RKO (cell line): ENCODE results near the gene DNAJC5.

Source experiments
- DNase-seq: peaks from one replicate; pipeline ENCODE4 v3.0.0-alpha.2; 2016; ENCODE audit warnings: low spot score

Gene DNAJC5

DNA sequence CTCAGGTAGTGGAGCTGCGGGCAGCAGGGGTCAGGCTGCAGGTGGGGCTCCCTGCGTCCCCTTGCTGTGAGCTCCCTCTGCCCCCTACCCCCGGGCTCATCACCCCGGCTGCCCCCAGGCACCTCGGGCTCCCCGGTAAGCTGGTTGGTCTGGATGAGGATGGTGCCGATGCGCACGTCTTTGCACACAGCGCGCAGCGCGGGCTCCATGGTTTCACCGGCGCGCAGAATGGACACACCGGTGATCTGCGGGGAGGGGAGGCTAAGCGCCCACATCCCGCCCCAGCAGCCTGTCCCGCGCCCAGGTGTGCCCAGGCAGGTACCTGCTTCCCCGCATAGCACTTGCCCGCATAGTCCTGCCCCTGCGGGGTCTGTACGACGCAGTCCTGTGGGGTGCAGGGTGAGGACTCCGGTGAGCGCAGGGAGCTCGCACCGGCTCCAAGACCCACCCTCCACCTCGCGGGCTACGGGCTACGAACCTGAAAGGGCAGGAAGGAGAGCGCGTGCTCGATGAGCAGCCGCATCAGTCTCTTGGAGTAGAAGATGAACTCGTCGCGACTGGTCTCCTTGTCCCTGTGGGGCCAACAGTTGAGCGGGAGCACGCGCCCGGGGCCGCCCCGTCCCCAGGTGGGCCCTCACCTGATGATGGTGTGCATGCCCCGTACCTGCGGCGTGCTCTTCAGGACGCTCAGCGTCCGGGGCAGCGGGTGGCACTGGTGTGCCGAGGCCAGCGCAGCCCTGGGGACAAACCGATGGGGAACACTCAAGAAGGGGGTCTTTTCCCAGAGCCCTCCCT is 45.7 kb downstream of the DNAJC5 start:
- no peak for DNase-seq

DNA sequence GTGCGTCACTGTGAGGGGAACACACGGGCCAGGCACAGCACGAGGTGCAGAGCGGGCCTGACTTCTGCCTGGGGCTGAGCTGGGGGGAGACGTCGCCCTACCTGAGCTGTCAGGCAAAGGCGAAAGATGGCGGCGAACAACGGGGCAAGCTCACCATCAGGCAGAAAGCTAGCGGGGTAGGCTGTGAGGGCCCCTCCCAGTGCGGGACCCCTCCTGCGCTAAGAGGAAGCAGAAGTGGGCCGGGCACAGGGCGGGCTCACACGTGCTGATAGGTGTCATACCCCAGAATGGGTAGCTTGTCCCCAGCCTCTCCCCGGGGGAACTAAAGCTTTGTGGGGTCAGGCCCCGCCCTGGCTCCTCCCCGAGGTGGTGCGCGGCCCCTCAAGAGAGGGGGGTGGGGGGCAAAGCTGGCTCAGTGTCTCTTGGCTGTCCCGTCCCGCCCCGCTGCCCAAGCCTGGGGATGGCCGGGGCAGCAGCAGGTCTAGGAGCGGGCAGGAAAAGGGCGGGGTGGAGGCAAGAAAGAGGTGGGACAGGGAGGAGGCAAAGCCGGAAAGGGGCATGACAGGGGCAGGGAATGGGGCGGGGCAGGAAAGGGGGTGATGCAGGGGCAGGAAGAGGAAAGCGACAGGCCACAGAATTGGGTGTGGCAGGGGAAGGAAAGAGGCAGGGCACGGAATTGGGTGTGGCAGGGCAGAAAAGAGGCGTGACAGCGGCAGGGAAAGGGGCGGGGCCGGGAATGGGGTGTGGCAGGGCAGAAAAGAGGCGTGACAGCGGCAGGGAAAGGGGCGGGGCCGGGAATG is 46.6 kb downstream of the DNAJC5 start:
- DNase-seq = peak; percentile 92

DNA sequence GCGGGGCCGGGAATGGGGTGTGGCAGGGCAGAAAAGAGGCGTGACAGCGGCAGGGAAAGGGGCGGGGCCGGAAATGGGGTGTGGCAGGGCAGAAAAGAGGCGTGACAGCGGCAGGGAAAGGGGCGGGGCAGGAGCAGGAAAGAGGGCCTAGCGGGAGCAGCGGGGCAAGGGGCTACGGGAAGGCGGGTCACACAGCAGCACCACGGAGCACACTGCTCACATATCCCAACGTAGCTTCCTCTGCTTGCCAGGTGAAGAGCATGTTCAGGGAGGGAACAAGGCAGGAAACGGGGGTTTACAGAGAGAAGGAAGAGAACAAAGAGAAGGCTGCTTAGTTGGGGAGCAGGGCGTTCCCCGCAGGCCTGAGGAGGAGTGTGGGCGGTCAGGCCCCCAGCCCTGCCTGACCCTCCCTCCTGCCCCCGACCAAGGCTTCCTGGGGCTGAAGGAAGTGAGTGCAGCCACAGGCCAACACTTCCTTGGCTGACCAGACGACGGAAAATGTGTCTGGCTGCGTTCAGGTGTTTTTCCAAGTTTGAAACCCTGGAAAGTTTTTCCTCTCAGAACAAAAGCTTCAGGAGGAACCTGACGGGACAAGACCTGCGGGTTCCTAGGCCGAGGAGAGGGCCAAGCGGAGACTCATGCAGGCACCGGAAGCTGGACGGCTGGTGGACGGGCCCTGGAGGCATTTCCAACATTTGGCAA is 47.5 kb downstream of the DNAJC5 start:
- peak; percentile 47 for DNase-seq

DNA sequence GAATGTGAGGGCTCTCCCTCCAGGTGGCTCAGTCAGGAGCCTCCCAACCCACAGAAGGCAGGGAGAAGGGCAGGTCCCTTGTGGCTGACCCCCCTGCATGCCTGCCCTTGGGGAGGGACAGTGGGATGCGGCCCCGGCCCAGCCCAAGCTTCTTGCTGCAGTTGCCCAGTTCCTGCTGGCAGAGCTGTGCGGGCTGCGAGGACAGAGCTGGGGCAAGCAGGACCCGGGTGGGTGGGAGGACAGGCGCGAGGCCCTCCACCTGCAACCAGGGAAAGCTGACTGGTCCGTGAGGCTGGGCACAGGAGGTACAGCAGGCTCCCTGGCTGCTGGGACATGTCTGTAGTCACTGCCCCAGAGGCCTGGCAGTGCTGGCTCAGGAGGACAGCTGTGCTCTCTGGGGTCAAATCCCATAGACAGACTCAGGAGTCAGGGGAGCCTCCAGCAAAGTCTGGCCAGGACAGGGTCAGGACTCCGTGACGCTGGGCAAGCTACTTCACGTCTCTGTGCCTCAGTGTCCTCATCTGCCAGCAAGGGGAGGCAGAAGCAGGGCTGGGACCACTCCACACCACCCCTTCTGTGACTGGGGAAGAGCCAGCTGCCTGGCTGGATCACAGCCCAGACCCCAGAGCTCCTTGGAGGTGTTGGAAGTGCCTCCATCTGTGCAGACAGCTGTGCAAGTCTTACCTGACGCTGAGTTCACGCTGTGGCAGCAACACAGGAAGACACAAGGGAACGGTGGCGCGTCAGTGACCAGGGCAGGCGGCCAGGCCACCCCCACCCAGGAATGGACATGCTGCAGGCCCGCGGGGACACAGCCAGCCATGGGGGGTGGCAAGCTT is 48.3 kb downstream of the DNAJC5 start:
- DNase-seq = no peak

DNA sequence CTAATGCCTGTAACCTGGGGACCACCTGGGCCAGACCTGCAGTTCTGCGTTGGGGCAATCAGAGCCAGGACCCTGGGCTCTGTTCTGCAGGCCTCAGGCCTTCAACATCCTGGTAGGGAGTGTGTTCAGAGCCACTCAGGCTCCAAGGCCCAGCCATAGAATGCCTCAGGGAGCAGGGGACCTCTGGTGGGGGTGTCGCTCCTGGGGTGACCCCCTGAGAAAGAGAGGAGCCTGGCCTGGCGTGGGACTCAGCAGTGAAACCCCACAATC is 48.8 kb downstream of the DNAJC5 start:
- DNase-seq = no peak

DNA sequence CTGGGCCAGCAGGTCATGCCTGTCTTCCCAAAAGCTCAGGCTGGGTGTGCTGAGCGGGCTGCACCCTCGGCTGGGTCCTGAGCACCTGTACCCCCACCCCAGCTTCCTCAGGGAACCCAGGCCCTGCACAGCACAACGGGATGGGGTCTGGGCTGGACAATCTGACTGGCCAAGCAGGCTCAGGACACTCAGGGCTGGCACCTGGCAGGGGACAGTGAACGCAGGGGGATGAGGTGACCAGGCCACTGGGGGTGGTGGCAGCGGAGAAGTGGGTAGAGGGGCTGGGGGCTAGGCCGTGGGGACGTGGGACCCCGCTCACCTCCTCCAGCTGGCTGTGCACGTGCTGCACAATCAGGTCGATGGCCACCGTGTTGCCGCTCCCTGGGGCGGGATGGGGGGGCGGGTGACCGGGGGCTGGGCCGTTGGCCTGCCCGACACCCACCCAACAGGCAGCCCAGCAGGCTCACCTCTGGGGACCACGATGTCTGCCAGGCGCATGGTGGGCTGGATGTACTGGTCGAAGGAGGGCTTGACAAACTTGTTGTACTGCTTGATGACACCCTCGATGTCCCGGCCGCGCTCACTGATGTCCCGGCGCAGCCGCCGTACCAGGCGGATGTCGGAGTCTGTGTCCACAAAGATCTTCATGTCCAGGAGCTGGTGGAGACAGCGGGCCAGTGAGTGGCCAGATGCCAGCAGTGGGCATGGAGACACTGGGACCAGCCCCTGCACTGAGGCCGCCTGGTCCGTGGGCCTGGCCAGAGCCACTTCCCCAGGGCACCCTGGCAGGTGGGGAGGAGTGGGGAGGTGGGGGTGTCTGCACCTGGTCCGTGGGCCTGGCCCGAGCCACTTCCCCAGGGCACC is 49.4 kb downstream of the DNAJC5 start:
- no peak for DNase-seq

DNA sequence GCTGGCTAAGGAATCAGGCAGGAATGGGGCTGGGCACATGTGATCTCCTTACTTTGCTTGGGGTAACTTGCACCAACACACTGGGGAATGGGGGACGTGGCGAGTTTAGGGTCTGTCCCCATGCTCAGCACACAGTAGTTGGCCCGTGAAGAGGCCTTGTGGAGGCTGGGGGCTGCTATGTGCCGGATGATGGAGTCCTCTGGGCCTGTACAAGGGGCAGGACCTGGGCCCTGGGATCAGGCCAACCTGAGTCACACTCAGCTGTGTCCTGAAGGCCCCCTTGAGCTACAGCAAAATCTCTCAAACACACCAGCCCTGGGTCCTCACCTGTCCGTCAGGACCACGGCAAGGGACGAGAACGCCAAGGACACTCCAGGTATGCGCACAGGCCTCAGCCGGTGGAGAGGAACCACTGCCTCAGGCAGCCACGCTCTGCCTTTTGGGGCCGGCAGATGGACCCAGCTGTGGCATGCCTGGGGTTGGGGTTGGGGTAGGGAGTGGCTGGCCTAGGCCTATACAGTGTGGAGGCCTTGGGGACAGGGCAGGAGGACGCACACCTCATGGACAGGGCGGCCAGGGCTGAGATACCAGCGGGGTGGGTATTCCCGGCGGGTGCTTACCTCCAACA is 50.2 kb downstream of the DNAJC5 start:
- DNase-seq = no peak

DNA sequence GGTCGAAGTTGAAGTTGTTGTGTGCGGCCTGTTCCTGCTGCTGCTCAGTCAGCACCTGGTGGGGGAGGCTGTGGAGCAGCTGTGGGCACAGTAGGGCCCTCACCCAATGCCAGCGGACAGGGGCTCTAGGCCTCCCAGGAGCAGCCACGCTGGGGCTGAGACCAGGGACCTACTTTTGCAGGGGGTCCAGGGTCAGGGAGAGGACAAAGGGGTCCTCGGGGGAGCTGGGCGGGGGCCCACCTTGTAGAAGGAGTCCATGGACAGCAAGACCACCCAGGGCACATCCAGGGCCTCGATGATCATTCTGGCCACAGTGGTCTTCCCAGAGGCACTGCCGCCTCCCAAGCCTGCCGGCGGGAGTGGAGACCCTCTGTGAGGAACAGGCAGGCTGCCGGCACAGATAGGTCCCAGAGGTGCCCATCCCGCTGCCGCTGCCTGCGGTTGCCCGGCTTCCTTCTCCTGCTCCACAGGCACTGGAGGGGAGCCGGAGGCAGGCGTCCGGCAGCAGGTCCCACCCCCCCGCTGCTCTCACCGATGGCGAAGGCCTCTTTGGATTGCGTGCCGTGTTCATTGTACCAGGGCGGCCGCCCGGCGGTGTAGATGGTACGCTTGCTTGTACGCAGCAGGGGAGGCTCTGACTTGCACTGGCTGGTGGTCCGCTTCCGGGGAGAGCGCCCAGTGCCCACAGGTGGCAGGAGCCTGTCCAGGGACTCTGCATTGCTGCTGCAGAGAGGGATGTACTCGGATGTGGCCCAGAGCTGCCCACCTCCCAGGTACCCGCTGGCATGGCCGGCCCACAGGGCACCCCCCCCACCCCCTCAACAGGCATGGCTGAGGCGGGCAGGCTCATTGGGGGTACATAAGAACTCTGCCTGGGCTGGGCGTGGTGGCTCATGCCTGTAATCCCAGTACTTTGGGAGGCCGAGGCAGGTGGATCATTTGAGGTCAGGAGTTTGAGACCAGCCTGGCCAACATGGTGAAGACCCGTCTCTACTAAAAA is 51.3 kb downstream of the DNAJC5 start:
- DNase-seq = no peak

DNA sequence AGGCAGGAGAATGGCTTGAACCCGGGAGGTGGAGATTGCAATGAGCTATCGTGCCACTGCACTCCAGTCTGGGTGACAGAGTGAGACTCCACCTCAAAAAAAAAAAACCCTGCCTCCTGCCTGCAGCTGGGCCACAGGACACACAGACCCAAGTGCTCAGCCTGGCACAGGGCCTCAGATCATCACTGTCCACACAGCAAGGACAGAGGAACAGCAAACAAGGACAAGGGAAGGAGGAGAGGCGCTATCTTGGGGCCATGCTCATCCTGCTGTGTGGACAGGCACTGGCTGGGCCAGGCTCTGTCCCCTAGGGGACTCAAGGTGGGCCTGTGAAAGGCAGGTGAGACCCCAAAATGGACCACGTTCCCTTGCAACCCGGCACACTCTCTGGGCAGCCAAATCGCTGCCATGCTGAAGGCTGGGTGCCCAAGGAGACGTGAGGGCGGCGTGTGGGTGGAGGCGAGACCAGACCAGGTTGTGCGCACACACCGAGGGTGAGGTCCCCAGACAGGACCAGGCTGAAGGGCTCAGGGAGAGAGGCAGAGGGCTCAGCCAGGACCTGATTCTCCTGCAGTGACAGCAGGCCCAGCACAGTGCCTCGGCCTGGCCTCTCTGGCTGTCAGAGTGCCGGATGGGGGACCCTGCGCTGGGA is 52.2 kb downstream of the DNAJC5 start:
- DNase-seq = no peak

DNA sequence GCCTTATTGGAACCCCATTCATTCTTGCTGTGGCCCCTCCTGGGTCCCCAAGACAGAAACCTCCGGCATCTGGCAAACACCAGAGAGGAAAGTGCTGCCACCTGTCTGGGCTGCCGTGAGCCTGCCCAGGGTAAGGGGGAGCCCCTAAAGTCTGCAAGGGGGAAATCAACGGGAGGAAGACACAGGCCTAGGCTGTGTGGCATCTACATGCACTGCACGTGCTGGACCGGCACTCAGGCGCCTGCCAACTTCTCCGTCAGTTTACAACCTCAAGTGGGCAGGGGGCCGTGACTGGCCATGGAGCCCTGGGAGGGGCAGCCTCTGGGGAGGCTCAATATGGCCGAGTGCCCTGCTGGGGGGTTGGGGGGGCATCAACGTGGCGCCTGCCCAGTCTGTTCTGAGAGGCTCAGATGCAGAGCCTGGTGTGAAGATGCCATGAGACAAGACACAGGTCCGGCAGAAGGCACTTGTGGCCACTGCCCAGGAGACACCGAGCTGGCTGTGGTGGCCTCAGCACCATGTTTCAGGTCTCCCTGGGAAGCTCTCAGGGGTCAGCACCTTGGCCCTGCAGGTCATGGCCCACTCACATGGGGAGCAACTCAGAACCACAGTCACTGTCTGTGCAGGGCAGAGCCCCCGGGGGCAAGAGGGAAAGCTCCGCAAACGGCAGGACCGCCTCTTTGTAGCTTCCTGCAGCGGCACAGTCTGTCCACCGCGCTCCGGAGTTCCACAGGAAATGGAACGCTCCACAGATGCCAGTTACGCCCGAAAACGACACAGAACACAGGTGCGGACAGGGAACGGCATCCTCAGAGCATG is 52.9 kb downstream of the DNAJC5 start:
- DNase-seq = no peak

DNA sequence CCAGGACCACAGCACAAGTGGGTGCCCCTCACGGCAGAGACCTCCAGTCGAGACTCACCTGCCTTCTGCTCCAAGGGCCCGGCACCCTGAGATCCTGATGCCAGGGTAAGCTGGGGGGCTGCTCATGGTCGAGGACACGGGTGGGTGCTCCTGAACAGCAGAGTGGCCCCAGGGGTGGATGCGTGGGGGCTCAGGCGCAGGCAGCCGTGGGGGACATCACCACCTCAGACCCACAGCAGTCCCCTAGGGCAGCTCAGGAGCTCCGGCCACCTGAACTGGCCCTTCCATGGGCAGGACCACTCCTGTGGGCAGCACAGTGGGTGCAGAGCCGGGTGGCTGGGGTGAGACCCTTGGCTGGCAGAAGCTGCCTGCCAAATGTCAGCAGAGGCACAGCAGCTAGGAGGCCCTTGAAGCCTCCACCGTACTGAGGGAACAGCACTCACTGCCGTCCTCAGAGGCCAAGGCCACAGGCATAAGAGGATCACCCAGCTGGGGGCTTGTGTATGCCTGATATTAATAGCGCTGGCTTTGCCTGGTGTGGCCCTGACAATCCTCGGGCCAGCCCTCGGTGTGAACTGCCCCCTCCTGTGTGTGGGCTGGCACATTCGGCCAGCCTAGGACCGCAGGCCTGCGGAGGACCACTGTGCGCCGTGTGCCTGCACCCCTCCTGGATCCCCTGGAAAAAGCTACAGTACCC is 55.9 kb downstream of the DNAJC5 start:
- no peak for DNase-seq

DNA sequence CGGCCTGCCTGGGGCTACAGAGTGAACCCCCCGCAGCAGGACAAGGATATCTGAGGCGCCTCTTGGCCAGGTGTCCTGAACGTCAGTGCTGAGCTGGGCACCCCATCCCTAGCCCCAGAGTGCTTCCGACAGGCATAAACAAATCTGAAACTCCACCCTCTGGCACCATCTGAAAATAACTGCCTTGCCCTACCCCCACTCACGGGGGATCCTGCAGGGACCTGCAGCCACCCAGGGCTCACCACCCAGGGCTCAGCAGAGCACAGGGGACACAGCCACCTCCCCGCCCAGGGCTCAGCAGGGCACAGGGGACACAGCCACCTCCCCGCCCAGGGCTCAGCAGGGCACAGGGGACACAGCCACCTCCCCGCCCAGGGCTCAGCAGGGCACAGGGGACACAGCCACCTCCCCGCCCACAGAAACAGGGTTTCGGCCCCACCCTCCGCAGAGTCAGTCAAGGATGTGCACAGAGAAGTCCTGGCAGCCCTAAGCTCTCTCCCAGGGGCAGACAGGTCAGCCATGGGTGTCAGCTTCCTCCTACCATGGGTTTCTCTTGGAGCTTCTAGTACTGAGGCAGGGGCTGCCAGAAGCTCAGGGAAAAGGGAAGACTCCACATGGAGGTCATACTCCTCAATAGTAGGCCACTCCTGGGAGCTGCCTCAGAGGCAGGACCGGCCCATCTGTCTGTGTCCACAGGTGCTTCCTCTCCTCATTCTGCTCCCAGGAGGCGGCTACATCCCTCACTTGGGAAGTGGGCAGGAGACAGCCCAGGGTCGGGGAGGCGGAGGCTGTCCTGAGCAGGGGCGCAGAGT is 56.7 kb downstream of the DNAJC5 start:
- DNase-seq = no peak

DNA sequence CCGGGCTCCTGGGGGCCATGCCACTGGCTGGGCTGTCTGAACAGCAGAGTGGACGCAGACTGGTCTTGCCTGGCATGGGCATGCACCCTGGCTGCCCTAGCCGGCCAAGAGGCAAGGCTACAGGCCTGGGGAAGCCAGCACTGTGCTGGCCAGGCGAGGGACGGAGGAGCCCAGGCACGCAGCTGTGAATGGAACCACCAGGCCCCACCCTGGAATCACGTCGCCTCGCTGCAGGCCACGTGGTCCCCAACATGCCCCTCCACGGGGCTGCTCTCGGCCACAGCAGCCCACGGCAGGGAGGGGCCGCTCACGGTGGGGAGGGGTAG is 57.2 kb downstream of the DNAJC5 start:
- no peak for DNase-seq

DNA sequence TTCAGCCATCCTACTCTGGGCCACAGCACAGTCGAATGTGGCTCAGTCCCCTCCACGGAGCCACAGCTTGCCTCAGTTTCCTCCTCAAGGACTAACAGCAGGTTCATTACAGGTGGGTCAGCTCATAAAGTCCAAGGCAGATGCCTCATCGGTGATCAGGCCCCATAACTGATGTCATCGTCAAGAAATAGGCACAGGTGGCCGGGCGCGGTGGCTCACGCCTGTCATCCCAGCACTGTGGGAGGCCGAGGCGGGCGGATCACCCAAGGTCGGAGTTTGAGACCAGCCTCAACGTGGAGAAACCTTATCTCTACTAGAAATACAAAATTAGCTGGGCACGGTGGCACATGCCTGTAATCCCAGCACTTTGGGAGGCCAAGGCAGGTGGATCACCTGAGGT is 57.8 kb downstream of the DNAJC5 start:
- DNase-seq = no peak

DNA sequence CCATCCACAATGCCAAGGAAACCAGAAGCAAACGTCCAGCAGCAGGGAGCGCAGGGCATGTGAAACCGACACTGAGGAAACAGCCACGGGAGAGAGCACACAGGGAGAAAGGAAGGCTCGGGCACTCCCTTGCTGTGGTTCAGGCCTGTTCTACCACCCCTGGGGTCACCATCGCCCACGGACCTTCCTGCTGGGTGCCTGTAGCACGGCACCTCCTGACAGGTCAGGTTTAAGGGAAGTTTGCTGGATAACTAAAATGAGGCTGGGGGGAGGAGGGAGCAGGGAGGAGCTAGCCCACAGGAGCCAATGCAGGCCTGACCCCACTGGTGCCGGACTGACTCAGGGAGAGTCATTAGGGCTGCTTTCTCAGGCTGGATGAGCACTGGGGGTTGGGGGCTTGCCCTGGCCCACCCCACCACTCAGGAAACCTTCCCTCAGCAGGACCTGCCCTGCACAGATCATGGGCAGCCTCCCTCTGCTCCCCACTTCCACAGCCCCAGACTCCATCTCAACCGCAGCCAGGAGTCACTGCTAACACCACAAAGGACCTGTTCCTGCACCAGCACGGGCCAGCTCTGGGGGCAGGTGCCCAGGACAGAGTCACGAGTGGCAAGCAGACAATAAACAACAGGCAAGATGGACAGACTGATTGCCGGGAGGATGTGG is 59.0 kb downstream of the DNAJC5 start:
- DNase-seq = no peak

DNA sequence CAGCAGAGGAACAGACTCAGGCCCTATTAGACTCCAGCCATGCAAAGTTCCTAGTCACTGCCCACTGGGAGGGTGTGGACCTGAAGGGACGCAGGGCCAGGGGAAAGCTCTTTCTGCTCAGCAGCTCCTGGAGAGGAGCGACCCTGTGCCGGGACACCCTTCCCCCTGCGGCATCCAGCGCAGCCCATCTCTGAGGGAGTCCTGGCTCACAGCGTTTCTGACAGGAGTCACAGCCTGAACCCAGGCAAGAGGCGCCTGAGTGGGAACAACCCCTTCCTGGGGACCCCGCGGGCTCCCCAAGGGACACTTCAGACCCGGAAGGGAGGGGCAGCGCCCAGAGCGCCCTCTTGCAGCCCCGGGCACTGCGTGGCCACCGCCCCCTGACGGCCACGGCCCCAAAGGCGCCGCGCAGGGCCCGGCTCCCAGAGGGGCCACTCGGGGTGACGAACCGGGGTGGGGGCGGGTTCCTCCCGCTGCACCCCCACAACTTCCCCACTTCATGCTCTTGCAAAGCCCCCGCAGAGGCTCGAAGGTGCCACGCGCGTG is 60.4 kb downstream of the DNAJC5 start:
- peak; percentile 72 for DNase-seq
